GM18951 (cell line): Measurements from ENCODE around the gene TUBGCP3.

Source experiments
- POLR2A ChIP-seq: IDR thresholded peaks from 4 replicates; pipeline ENCODE4 v1.6.1; 2011; ENCODE audit warnings: mild to moderate bottlenecking; ENCODE audit not compliant: insufficient read length, insufficient read depth; ENCODE audit errors: extremely low read depth
- in situ Hi-C: fragments of 300-500 bp; cut with MboI; formaldehyde crosslinking; loops from one replicate; pipeline ENCODE4 v1.12.0; 2022; ENCODE audit warnings: low sequenced_read_pairs, mixed read lengths, inconsistent platforms; ENCODE audit not compliant: unreplicated experiment

TUBGCP3 gene

GRCh38 chr13:112453874-112454647 lies 133.9 kb downstream of the TUBGCP3 start:
- in situ Hi-C loops, result no loop called here
- TF ChIP-seq POLR2A, result no peak

- in situ Hi-C loops, result no loop called here
- no peak for TF ChIP-seq POLR2A
Observed at GRCh38 chr13:112453207-112453829, 134.6 kb downstream of the TUBGCP3 start.

DNA sequence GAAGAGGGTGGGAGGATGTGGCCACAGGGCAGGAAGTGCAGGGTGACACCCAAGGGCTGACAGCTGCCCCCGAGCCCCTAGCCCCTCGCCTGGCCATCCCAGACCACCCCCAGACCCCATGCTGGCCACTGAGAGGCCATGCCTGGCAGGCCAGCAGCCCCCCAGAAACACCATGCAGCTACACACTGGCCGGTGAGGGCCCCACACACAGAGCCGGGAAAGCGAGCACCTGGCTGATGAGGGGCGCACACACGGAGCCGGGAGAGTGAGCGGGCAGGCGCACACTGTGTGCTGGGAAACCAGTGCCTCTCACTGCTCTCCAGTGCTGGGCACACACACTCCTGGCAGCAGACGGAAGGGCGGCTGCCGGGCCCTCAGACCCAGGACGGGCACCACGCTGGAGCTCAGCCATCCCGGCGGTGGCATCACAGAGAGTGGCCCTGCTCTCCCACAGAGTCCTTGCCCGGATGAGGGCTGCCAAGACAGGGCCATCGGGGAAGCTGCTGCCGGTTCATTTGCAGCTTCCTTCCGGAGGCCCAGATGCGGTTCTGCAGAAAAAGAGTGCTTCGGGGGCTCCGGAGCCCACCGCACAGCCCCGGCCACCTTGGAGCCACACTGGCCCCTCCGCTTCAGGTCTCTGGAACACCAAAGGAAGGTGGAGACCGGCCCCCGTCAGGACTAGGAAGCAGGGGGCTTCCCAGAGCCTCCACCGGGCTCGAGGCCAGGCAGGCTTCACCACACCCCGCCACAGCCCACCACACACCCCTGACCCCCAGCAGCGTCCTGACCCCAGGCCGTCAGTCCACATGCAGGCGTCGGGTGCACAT lies 135.4 kb downstream of the TUBGCP3 start:
- in situ Hi-C loops, result no loop called here
- TF ChIP-seq POLR2A, result no peak

- no peak for TF ChIP-seq POLR2A
Observed at GRCh38 chr13:112451512-112452379, 136.2 kb downstream of the TUBGCP3 start.

GRCh38 chr13:112450904-112451240 lies 137.1 kb downstream of the TUBGCP3 start:
- TF ChIP-seq POLR2A, result no peak
- in situ Hi-C loops, result no loop called here

More at GRCh38 chr13:112451512-112452379, 136.2 kb downstream of the TUBGCP3 start:
- in situ Hi-C loops, result no loop called here

- no peak for TF ChIP-seq POLR2A
- in situ Hi-C loops, result no loop called here
Observed at GRCh38 chr13:112450118-112450903, 137.6 kb downstream of the TUBGCP3 start.

GRCh38 chr13:112449545-112449930 lies 138.4 kb downstream of the TUBGCP3 start:
- no peak for TF ChIP-seq POLR2A
- in situ Hi-C loops, result no loop called here

DNA sequence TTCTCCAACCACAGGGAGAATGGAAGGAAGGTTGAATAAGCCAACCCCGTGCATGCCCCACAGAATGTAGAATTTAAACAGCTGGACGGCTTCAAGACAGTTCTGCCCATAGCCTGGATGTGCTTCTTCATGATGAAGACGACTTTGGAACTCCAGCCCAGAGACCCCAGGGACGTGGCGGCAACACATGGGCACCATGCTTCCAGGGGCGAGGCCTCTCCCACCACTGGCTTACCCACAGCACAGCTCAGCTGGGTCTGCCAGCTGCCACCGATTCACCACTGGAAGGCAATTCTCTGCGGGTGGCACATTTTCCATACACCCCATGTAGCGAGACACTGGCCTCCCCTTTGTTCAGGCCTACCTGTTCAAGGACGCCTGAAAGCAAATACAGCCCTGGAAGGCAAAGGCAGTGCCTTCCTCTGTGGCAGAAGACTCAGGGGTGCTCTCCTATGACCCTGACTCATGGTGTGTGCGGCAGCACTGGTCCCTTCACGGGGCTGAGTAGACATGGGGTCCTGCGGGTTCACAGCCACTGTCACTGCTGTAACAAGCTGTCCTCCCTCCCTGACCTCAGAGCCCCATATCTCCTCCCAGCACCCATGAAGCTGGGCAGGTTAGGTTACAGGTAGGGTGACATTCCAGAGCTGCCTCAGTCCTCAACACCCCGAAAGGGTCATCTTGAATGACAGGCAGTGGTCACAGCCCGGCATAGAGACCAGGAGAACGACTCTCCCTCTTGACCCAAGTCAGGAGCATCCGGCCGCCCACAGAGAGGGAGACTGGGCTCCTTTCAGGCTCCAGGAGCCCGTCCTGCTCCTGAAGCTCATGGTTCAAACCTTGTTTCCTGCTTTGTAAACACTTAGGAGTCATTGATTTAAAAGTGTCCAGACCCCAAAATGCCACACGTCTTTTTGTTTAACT lies 139.1 kb downstream of the TUBGCP3 start:
- TF ChIP-seq POLR2A, result no peak
- in situ Hi-C loops, result no loop called here

- in situ Hi-C loops, result no loop called here
- no peak for TF ChIP-seq POLR2A
Observed at GRCh38 chr13:112447761-112448603, 140.0 kb downstream of the TUBGCP3 start.

DNA sequence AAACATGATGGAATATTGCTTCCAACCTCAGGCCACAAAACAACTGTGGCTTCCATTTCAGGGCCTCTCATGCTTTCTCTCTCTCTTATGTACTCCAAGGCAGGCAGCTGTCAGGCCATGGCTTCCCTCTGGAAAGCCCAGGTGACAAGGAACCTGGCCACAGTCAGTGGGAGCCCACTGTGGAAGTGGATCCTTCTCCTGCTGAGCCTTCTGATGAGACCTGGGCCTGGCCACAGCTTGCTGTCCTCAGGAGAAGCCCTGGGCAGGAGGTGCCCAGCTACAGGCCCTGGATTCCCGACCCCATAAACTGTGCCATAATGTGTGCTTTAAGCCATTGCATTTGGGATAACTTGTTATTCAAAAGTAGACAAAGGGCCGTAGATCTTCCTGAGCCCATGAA lies 140.6 kb downstream of the TUBGCP3 start:
- TF ChIP-seq POLR2A, result no peak

GRCh38 chr13:112446867-112447266 lies 141.1 kb downstream of the TUBGCP3 start:
- in situ Hi-C loops, result no loop called here
- no peak for TF ChIP-seq POLR2A

More for the DNA sequence above, 140.6 kb downstream of the TUBGCP3 start:
- in situ Hi-C loops, result no loop called here
